Thyroid gland (tissue), 4 donors: Measurements from ENCODE around the gene FAIM2.

ENCODE experiments used
- POLR2A ChIP-seq, 2 donors: fragments of 450-650 bp; IDR thresholded peaks; one replicate each; pipeline ENCODE4 v1.6.1; 2017; ENCODE audit warnings: antibody characterized with exemption in 2 of 2, mild to moderate bottlenecking in 2 of 2, moderate library complexity in 1 of 2
- TF ChIP-seq, protein P1 (sequence below), 6 experiments: fragments of 200-600 bp in 3 of 6; fragments of 450-650 bp in 3 of 6; sonication (generic) in 3 of 6; IDR thresholded peaks; one replicate each; pipeline ENCODE4 v1.5.1; 2016 to 2019; ENCODE audit warnings: antibody characterized with exemption in 6 of 6, mild to moderate bottlenecking in 2 of 6, inconsistent platforms in 1 of 6, moderate library complexity in 1 of 6

DNA sequence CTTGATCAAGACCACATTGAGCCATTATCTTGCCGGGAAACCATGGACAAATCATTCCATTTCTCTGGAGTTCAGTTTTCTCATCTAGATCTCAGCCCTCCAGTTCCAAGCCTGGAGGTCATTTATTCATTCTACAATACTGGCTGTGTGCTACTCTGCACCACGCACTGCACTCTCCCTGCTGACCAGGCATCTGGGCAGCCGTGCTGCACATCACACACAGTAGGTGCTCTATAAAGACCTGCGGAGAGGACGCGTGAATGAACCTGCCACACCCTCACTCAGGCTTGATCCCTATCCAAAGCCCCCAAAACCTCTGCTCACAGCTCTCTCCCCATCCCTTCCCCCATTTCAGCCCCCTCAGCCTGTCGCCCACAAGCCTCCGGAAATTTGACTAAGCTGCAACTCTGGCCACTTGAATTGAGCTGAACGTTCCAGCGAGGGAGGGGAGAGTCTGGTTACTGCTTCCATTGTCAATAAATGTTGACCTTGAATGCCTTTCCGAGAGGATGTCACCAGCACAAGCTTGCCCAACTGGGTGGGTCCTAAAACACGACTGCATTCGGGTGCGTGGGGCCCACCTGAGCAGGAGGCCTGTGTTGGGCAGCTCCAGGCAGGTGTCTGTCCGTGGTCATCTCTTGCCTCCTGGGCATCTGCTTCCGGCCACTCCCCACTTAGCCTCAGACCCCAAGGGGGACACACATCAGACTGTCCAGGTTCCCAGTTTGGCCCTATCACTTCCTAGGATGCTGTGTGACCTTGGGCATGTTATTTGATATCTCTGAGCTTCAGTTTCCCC, 17.8 kb downstream of the FAIM2 start:
- TF ChIP-seq, protein P1, sequence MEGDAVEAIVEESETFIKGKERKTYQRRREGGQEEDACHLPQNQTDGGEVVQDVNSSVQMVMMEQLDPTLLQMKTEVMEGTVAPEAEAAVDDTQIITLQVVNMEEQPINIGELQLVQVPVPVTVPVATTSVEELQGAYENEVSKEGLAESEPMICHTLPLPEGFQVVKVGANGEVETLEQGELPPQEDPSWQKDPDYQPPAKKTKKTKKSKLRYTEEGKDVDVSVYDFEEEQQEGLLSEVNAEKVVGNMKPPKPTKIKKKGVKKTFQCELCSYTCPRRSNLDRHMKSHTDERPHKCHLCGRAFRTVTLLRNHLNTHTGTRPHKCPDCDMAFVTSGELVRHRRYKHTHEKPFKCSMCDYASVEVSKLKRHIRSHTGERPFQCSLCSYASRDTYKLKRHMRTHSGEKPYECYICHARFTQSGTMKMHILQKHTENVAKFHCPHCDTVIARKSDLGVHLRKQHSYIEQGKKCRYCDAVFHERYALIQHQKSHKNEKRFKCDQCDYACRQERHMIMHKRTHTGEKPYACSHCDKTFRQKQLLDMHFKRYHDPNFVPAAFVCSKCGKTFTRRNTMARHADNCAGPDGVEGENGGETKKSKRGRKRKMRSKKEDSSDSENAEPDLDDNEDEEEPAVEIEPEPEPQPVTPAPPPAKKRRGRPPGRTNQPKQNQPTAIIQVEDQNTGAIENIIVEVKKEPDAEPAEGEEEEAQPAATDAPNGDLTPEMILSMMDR (IDR thresholded peaks at IDR 0.05) = no peak
- no peak for TF ChIP-seq POLR2A (IDR thresholded peaks at IDR 0.05)
